Upper lobe of left lung (tissue), 6 donors: Measurements from ENCODE around the gene ITGAL. TPM values are rescaled to one million over a fixed set of nuclear protein-coding genes. Genes with fewer than 3 reads are reported as not detected.
A peak's percentile ranks its signal among the peaks of the same experiment; 100 is the strongest.

Experiments used
- ATAC-seq, 2 donors: fragments of 200-7000 bp; cut with Tn5 transposase; one replicate each; pipeline ENCODE4 v1.9.1; 2022; ENCODE audit warnings: mild to moderate bottlenecking in 2 of 2, moderate library complexity in 2 of 2; ENCODE audit not compliant: low FRiP score in 2 of 2
- DNase-seq, 2 donors: peaks; one replicate each; pipeline ENCODE4 v3.0.0-alpha.2; 2019 to 2020
- H3K27ac ChIP-seq, 4 donors: fragments of 200-600 bp; sonication (generic); one replicate each; pipeline ENCODE4 v1.5.1; 2016 to 2019
- H3K27me3 ChIP-seq, 4 donors: fragments of 200-600 bp; sonication (generic); one replicate each; pipeline ENCODE4 v1.5.1; 2017 to 2019
- H3K36me3 ChIP-seq, 4 donors: fragments of 200-600 bp; sonication (generic); one replicate each; pipeline ENCODE4 v1.5.1; 2016 to 2019
- H3K4me1 ChIP-seq, 4 donors: fragments of 200-600 bp; sonication (generic); one replicate each; pipeline ENCODE4 v1.5.1; 2018 to 2019
- H3K4me3 ChIP-seq, 4 donors: fragments of 200-600 bp; sonication (generic); one replicate each; pipeline ENCODE4 v1.5.1; 2017 to 2019; ENCODE audit warnings: mild to moderate bottlenecking in 2 of 4, moderate library complexity in 1 of 4
- H3K9me3 ChIP-seq, 4 donors: fragments of 200-600 bp; sonication (generic); one replicate each; pipeline ENCODE4 v1.5.1; 2018 to 2019
- CTCF ChIP-seq, 6 experiments: fragments of 450-650 bp in 4 of 6; fragments of 200-600 bp in 2 of 6; sonication (generic) in 2 of 6; IDR thresholded peaks; one replicate each; pipeline ENCODE4 v1.5.1; 2016 to 2019; ENCODE audit warnings: antibody characterized with exemption in 6 of 6
- EP300 ChIP-seq, 4 donors: sonication (generic); formaldehyde crosslinking; IDR thresholded peaks; one replicate each; pipeline ENCODE4 v1.5.1; 2017; ENCODE audit warnings: antibody characterized with exemption in 4 of 4, control low read depth in 2 of 4
- POLR2A ChIP-seq, 4 donors: fragments of 450-650 bp; IDR thresholded peaks; one replicate each; pipeline ENCODE4 v1.5.1; 2016 to 2017; ENCODE audit warnings: antibody characterized with exemption in 4 of 4, mild to moderate bottlenecking in 2 of 4
- POLR2AphosphoS5 ChIP-seq, 2 donors: sonication (generic); formaldehyde crosslinking; IDR thresholded peaks; one replicate each; pipeline ENCODE4 v1.5.1; 2017; ENCODE audit warnings: antibody characterized with exemption in 2 of 2
- WGBS, 2 donors: methylation state at CpG; one replicate each; pipeline ENCODE4 v1.1.5; 2017 to 2018; 5-methylcytosine and 5-hydroxymethylcytosine counted together
- total RNA-seq, 6 donors: library from RNA; depleted of rRNA in 4 of 6; stranded (reverse); fragments of >200 nt in 4 of 6; gene quantifications; one replicate each; pipeline versions ENCODE4 v1.1.0 to v1.2.1, GENCODE V29; 2016 to 2021
- donor health status: DM: no; HTN: no; CAD: no; lungs with moderate emphysema.
- donor health status: DM: no; HTN: yes; CAD: no; lungs with severe emphysema.

Gene ITGAL
- total RNA-seq, 6 donors from 2014 or later = 22.8 to 138 (median 67.0) TPM

DNA sequence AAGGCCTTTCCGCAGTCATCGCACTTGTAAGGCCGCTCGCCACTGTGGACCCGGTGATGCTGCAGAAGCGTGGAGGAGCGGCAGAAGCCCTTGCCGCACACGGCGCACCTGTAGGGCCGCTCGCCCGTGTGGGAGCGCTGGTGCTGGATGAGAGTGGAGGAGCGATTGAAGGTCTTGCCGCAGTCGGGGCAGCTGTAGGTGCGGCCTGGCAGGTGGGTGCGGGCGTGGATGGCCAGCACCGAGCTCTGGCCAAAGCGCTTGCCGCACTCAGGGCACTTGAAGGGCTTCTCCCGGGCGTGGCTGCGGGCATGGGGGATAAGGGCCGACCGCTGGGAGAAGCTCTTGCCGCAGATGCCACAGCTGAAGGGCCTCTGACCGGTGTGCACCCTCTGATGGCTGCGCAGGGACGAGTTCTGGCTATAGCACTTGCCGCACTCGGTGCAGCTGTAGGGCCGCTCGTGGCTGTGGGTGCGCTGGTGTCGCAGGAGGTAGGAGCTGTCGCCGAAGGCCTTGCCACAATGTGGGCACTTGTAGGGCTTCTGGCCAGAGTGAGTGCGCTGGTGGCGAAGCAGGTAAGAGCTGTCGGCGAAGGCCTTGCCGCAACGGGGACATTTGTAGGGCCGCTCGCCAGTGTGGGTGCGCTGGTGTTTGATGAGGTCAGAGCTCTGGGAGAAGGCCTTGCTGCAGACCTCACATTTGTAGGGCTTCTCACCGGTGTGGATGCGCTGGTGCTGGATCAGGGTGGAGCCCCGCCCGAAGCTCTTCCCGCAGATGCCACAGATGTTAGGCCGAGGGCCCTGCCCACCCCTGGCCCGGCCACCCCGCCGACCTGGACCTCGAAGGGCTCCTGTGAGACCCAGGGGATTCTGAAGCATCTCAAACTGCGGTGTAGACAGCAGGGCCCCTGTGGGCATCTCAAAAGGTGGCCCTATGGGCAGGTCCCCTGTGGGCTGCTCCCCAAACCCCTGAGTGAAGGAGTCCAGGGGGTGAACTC is 52.3 kb downstream of the ITGAL start:
- Histone ChIP-seq H3K9me3 (no peaks in the 10 kb centered on the region), H3K36me3 (peaks cover 0 to 12% (median 8%) of the 10 kb centered on the region in 4 donors), H3K4me1 (peaks cover 11 to 40% (median 21%) of the 10 kb centered on the region in 4 donors), H3K4me3 (no peak overlapping the region), H3K27me3 (no peaks in the 10 kb centered on the region), H3K27ac (no peak overlapping the region)
- WGBS, 2 donors = 92 to 97% methylated on average over 5 to 52 of the region's 60 CpGs
- no peak for ATAC-seq
- no peak for TF ChIP-seq CTCF (IDR thresholded peaks at IDR 0.05)
- peak in 1 of 2 donors; percentile 84 for DNase-seq

- H3K27me3 ChIP-seq = no peaks in the 10 kb centered on the region
- H3K4me3 ChIP-seq = peak overlapping the region; percentile 38 to 93 (median 84)
- no peaks in the 10 kb centered on the region for H3K9me3 ChIP-seq
- peaks cover 11 to 45% (median 23%) of the 10 kb centered on the region in 4 donors for H3K4me1 ChIP-seq
- H3K36me3 ChIP-seq = peaks cover 0 to 17% (median 8%) of the 10 kb centered on the region in 4 donors
- 52 to 59% methylated on average over 4 of the region's 4 CpGs for WGBS, 2 donors
- ATAC-seq (no peak), DNase-seq (no peak)
- TF ChIP-seq POLR2A (IDR thresholded peaks at IDR 0.05) = no peak
- TF ChIP-seq EP300 (IDR thresholded peaks at IDR 0.05) = no peak
- TF ChIP-seq CTCF (IDR thresholded peaks at IDR 0.05) = no peak
- TF ChIP-seq POLR2AphosphoS5 (IDR thresholded peaks at IDR 0.05) = no peak
- H3K27ac ChIP-seq = peak overlapping the region; percentile 96 to 99 (median 98)
Observed at GRCh38 chr16:30525844-30526136, 53.2 kb downstream of the ITGAL start.

- peak within 1 kb of the TSS; percentile 96 to 99 (median 98) for H3K27ac ChIP-seq
- H3K4me1 ChIP-seq = peaks cover 11 to 45% (median 23%) of the 10 kb centered on the region in 4 donors
- WGBS, 2 donors = 0 to 1% methylated on average over 1 to 18 of the region's 73 CpGs
- H3K9me3 ChIP-seq = no peaks in the 10 kb centered on the region
- H3K27me3 ChIP-seq = no peaks in the 10 kb centered on the region
- H3K36me3 ChIP-seq = peaks cover 0 to 22% (median 8%) of the 10 kb centered on the region in 4 donors
- H3K4me3 ChIP-seq = peak within 1 kb of the TSS; percentile 54 to 93 (median 84)
- DNase-seq (peak in 1 of 2 donors; percentile 52), ATAC-seq (peak in 1 of 2 donors; percentile 67)
- TF ChIP-seq CTCF (IDR thresholded peaks at IDR 0.05) (no peak), POLR2A (IDR thresholded peaks at IDR 0.05) (peak in 1 of 4 donors; percentile 1), EP300 (IDR thresholded peaks at IDR 0.05) (no peak), POLR2AphosphoS5 (IDR thresholded peaks at IDR 0.05) (no peak)
Observed at GRCh38 chr16:30526137-30526822, 53.7 kb downstream of the ITGAL start, which contains the start of gene ZNF768. Gene ZNF768 (minus strand): TSS chr16:30526566. CDS start chr16:30526413, 153 bp downstream.

DNA sequence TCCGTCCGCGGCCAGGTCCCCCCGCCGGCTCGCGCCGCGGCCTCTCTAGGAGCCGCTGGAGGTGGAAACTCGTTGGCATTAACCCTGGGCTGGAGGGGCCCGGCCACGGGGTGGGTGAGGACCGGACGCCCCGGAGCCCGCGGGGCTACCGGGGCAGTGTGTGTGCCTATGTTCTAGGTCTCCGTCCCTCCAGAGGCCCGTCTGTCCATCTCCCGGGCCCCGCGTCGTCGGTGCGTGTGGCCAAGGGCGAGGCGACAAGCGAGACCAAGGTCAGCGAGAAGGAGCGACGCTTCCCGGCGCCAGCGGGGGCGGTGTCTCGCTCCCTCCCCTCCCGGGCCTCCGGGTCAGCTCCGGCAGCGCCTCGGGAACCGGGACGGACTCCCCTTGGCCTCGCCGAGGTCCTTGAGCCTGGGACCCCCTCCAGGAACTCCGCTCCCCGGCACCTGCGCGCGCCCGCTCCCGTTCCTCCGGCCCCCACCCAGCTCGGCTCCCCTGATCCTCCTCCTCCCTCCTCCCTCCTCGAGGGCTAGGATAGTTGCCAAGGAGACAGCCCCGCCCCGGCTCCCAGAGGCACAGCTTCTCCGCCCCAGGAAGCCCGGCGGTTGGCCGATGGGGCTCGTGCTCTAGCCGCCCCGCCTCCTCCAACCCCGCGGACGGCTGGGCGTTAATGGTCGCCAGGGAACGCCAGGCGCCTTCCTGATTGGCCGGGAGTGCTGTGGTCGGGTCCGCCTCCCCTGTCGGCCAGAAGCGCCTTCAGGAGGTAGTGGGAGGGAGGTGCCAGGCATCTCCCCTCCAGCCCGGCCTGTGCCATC is 54.5 kb downstream of the ITGAL start:
- TF ChIP-seq CTCF (IDR thresholded peaks at IDR 0.05) (peak; percentile 20 to 70 (median 56)), POLR2AphosphoS5 (IDR thresholded peaks at IDR 0.05) (peak; percentile 66 to 81), POLR2A (IDR thresholded peaks at IDR 0.05) (peak in 3 of 4 donors; percentile 68 to 87 (median 76)), EP300 (IDR thresholded peaks at IDR 0.05) (no peak)
- H3K27ac ChIP-seq = peak overlapping the region; percentile 96 to 99 (median 98)
- H3K4me1 ChIP-seq = peaks cover 11 to 45% (median 23%) of the 10 kb centered on the region in 4 donors
- peak; percentile 97 to 99 for DNase-seq
- peaks cover 0 to 29% (median 12%) of the 10 kb centered on the region in 4 donors for H3K36me3 ChIP-seq
- 0 to 1% methylated on average over 9 to 36 of the region's 79 CpGs for WGBS, 2 donors
- H3K4me3 ChIP-seq = peak overlapping the region; percentile 54 to 93 (median 84)
- no peaks in the 10 kb centered on the region for H3K9me3 ChIP-seq
- ATAC-seq = peak; percentile 96 to 97
- H3K27me3 ChIP-seq = no peaks in the 10 kb centered on the region
